Fibroblast of the conjunctiva (primary cell): ENCODE measurements around the gene ANGPTL2.
"Not testable (repeated sequence)": the region's sequence is repeated elsewhere in the genome, so short reads cannot be mapped to it uniquely, and the experiment has no call there.

ENCODE experiments used
- DNase-seq: peaks from one replicate; pipeline ENCODE4 v3.0.0-alpha.2; 2010; ENCODE audit warnings: low read depth

ANGPTL2 gene

GRCh38 chr9:127155314-127155960 lies 33.0 kb upstream of the ANGPTL2 start:
- no peak for DNase-seq

- DNase-seq: peak; percentile 67
Measured at GRCh38 chr9:127154390-127155191, 32.2 kb upstream of the ANGPTL2 start.

- no peak for DNase-seq
Measured at GRCh38 chr9:127154003-127154389, 31.6 kb upstream of the ANGPTL2 start.

GRCh38 chr9:127153501-127153900 lies 31.1 kb upstream of the ANGPTL2 start:
- no peak for DNase-seq

GRCh38 chr9:127149463-127150390 lies 27.3 kb upstream of the ANGPTL2 start:
- no peak for DNase-seq

GRCh38 chr9:127149010-127149409 lies 26.6 kb upstream of the ANGPTL2 start:
- no peak for DNase-seq

GRCh38 chr9:127148014-127148413 lies 25.6 kb upstream of the ANGPTL2 start:
- DNase-seq: no peak

GRCh38 chr9:127147251-127147650 lies 24.8 kb upstream of the ANGPTL2 start:
- DNase-seq: no peak

GRCh38 chr9:127146841-127147240 lies 24.4 kb upstream of the ANGPTL2 start:
- DNase-seq: not testable (repeated sequence)

- no peak for DNase-seq
Measured at GRCh38 chr9:127144670-127145445, 22.4 kb upstream of the ANGPTL2 start.

- DNase-seq: no peak
Measured at GRCh38 chr9:127143920-127144465, 21.6 kb upstream of the ANGPTL2 start.

GRCh38 chr9:127142931-127143464 lies 20.6 kb upstream of the ANGPTL2 start:
- no peak for DNase-seq

- DNase-seq: no peak
Measured at GRCh38 chr9:127142291-127142690, 19.9 kb upstream of the ANGPTL2 start.

GRCh38 chr9:127140842-127141675 lies 18.6 kb upstream of the ANGPTL2 start:
- DNase-seq: no peak

- no peak for DNase-seq
Measured at GRCh38 chr9:127140181-127140580, 17.7 kb upstream of the ANGPTL2 start.

GRCh38 chr9:127139775-127140174 lies 17.3 kb upstream of the ANGPTL2 start:
- no peak for DNase-seq

GRCh38 chr9:127139071-127139731 lies 16.8 kb upstream of the ANGPTL2 start:
- no peak for DNase-seq

GRCh38 chr9:127138444-127138843 lies 16.0 kb upstream of the ANGPTL2 start:
- DNase-seq: no peak

- no peak for DNase-seq
Measured at GRCh38 chr9:127137640-127138360, 15.4 kb upstream of the ANGPTL2 start.
